T1000 (cell line): ENCODE results near the gene NOP9.
A peak's percentile ranks its signal among the peaks of the same experiment; 100 is the strongest.

ENCODE experiments used
- DNase-seq: peaks from one replicate; lab custom pipeline; 2025; ENCODE audit warnings: mixed read lengths; lab: John Stamatoyannopoulos, UW

Gene NOP9

GRCh38 chr14:24327914-24328313 lies 28.3 kb downstream of the NOP9 start:
- peak; percentile 16 for DNase-seq

- no peak for DNase-seq
Measured at GRCh38 chr14:24329073-24329663, 29.5 kb downstream of the NOP9 start.

GRCh38 chr14:24329736-24330135 lies 30.1 kb downstream of the NOP9 start:
- no peak for DNase-seq

- DNase-seq = no peak
Measured at GRCh38 chr14:24330973-24331674, 31.5 kb downstream of the NOP9 start.

- no peak for DNase-seq
Measured at GRCh38 chr14:24331731-24332267, 32.1 kb downstream of the NOP9 start.

- DNase-seq = peak; percentile 17
Measured at GRCh38 chr14:24332268-24332993, 32.8 kb downstream of the NOP9 start.

- no peak for DNase-seq
Measured at GRCh38 chr14:24334431-24335291, 35.0 kb downstream of the NOP9 start, which contains the start of gene ADCY4. TSS of gene ADCY4 (minus strand) at chr14:24335071. CDS start at chr14:24334652, 419 bp downstream.

- no peak for DNase-seq
Measured at GRCh38 chr14:24335461-24336171, 36.0 kb downstream of the NOP9 start.

- no peak for DNase-seq
Measured at GRCh38 chr14:24337144-24337823, 37.6 kb downstream of the NOP9 start.

- no peak for DNase-seq
Measured at GRCh38 chr14:24337824-24338175, 38.1 kb downstream of the NOP9 start.

- no peak for DNase-seq
Measured at GRCh38 chr14:24338843-24339242, 39.2 kb downstream of the NOP9 start.

GRCh38 chr14:24339284-24340151 lies 39.9 kb downstream of the NOP9 start, which contains the start of gene RIPK3:
TSS of gene RIPK3 (minus strand) at chr14:24339991. CDS start at chr14:24339826, 165 bp downstream.
- no peak for DNase-seq

GRCh38 chr14:24340606-24341005 lies 41.0 kb downstream of the NOP9 start:
- no peak for DNase-seq

GRCh38 chr14:24342889-24343288 lies 43.2 kb downstream of the NOP9 start:
- DNase-seq = no peak

GRCh38 chr14:24343795-24344660 lies 44.4 kb downstream of the NOP9 start:
- no peak for DNase-seq

GRCh38 chr14:24347134-24347533 lies 47.5 kb downstream of the NOP9 start:
- DNase-seq = no peak

- no peak for DNase-seq
Measured at GRCh38 chr14:24348186-24348585, 48.5 kb downstream of the NOP9 start.

GRCh38 chr14:24349742-24350141 lies 50.1 kb downstream of the NOP9 start:
- no peak for DNase-seq

- DNase-seq = no peak
Measured at GRCh38 chr14:24351517-24351916, 51.9 kb downstream of the NOP9 start.
